H1 (cell line): ENCODE measurements around the gene SELENBP1. TPM values are rescaled to one million over a fixed set of nuclear protein-coding genes. Genes with fewer than 3 reads are reported as not detected.

ENCODE experiments used
- CTCF ChIA-PET: fragments of 300-600 bp; sonication (Branson Sonifier 250); formaldehyde crosslinking; loops from one replicate; lab custom pipeline; 2021; ENCODE audit not compliant: partially characterized antibody; lab: Charles Lee
- POLR2A ChIA-PET: fragments of 300-600 bp; sonication (Branson Sonifier 250); formaldehyde crosslinking; loops from one replicate; lab custom pipeline; 2021; ENCODE audit warnings: inconsistent platforms; ENCODE audit not compliant: partially characterized antibody; lab: Charles Lee
- DNase-seq, 2 experiments: peaks; one replicate each; pipeline versions ENCODE4 v3.0.0 to v3.0.0-alpha.2; 2010 to 2022; ENCODE audit warnings: low spot score in 2 of 2, low read depth in 1 of 2, mixed read lengths in 1 of 2
- FAIRE-seq: peaks from 2 replicates; lab custom pipeline; 2011; peaks lifted over from hg19 to GRCh38; lab: Jason Lieb, UNC
- H2AFZ ChIP-seq: 2 replicates; pipeline ENCODE4 v1.8.1; 2012; ENCODE audit warnings: low read length, inconsistent platforms
- H2AK5ac ChIP-seq: 2 replicates; pipeline ENCODE4 v1.6.1; 2013; ENCODE audit warnings: low read depth, low read length
- H2BK120ac ChIP-seq: replicated peaks from 2 replicates; pipeline ENCODE3; 2013; ENCODE audit warnings: low read depth, low read length, inconsistent platforms
- H2BK12ac ChIP-seq: 2 replicates; pipeline ENCODE4 v1.6.1; 2013; ENCODE audit warnings: low read depth, low read length
- H2BK15ac ChIP-seq: 2 replicates; pipeline ENCODE4 v1.6.1; 2013; ENCODE audit warnings: low read length
- H2BK20ac ChIP-seq: 2 replicates; pipeline ENCODE4 v1.6.1; 2013; ENCODE audit warnings: low read length
- H2BK5ac ChIP-seq: 2 replicates; pipeline ENCODE4 v1.6.1; 2013; ENCODE audit warnings: low read depth, low read length
- H3K14ac ChIP-seq: 2 replicates; pipeline ENCODE4 v1.6.1; 2013; ENCODE audit warnings: inconsistent platforms; ENCODE audit not compliant: insufficient read length
- H3K18ac ChIP-seq: 2 replicates; pipeline ENCODE4 v1.6.1; 2013; ENCODE audit warnings: low read length; ENCODE audit errors: extremely low read depth
- H3K23ac ChIP-seq: 2 replicates; pipeline ENCODE4 v1.6.1; 2013; ENCODE audit warnings: inconsistent platforms; ENCODE audit not compliant: insufficient read length
- H3K23me2 ChIP-seq: 2 replicates; pipeline ENCODE4 v1.6.1; 2013; ENCODE audit warnings: low read depth, low read length
- H3K27ac ChIP-seq: 2 replicates; pipeline ENCODE4 v1.6.1; 2011; ENCODE audit warnings: low read depth, low read length, inconsistent platforms
- H3K27me3 ChIP-seq, 4 experiments: replicated peaks in 1 of 4; 1 replicate in 1 of 4; 2 replicates in 3 of 4; pipeline versions ENCODE4 v1.6.1 to v1.8.1; 2011 to 2013; ENCODE audit warnings: low read length in 3 of 4, mild to moderate bottlenecking in 3 of 4, inconsistent platforms in 2 of 4, mixed read lengths in 2 of 4, moderate library complexity in 1 of 4; ENCODE audit not compliant: control insufficient read depth in 3 of 4, insufficient read depth in 3 of 4; ENCODE audit errors: extremely low read depth in 1 of 4
- H3K36me3 ChIP-seq, 4 experiments: 2 replicates each; pipeline versions ENCODE4 v1.6.1 to v1.8.1; 2011 to 2013; ENCODE audit warnings: mild to moderate bottlenecking in 4 of 4, low read length in 3 of 4, moderate library complexity in 2 of 4, control low read depth in 1 of 4, inconsistent platforms in 1 of 4; ENCODE audit not compliant: insufficient read depth in 4 of 4, control insufficient read depth in 2 of 4
- H3K4ac ChIP-seq: replicated peaks from 2 replicates; pipeline ENCODE3; 2013; ENCODE audit warnings: low read length, low read depth, mixed read lengths, inconsistent platforms; ENCODE audit not compliant: insufficient read length
- H3K4me1 ChIP-seq, 4 experiments: replicated peaks in 1 of 4; 1 replicate in 1 of 4; 2 replicates in 3 of 4; pipeline versions ENCODE4 v1.6.1 to v1.8.1; 2011 to 2013; ENCODE audit warnings: low read length in 3 of 4, inconsistent platforms in 2 of 4, mixed read lengths in 1 of 4; ENCODE audit not compliant: insufficient read depth in 4 of 4, control insufficient read depth in 3 of 4
- H3K4me2 ChIP-seq, 2 experiments: 2 replicates each; pipeline versions ENCODE4 v1.6.1 to v1.8.1; 2011 to 2013; ENCODE audit warnings: low read depth in 2 of 2, low read length in 2 of 2, control low read depth in 1 of 2, inconsistent platforms in 1 of 2, mild to moderate bottlenecking in 1 of 2; ENCODE audit not compliant: insufficient read depth in 1 of 2
- H3K4me3 ChIP-seq, 4 experiments: fragments of 200-600, 300-600 bp in 1 of 4; sonication (generic), shearing (Covaris generic), sonication (Bioruptor Twin) in 1 of 4; 2 replicates each; pipeline versions ENCODE4 v1.5.1 to v1.8.1; 2011 to 2016; ENCODE audit warnings: low read length in 4 of 4, low read depth in 3 of 4, control low read depth in 2 of 4, inconsistent platforms in 2 of 4, mild to moderate bottlenecking in 2 of 4, mixed read lengths in 1 of 4, moderate library complexity in 1 of 4; ENCODE audit not compliant: insufficient read depth in 2 of 4; ENCODE audit errors: extremely low read depth in 1 of 4
- H3K56ac ChIP-seq: replicated peaks from 2 replicates; pipeline ENCODE3; 2013; ENCODE audit warnings: low read depth, mild to moderate bottlenecking, mixed read lengths, low read length, inconsistent platforms; ENCODE audit not compliant: insufficient read length
- H3K79me1 ChIP-seq: 2 replicates; pipeline ENCODE4 v1.6.1; 2013; ENCODE audit warnings: low read depth, low read length, control low read depth
- H3K79me2 ChIP-seq, 2 experiments: 2 replicates each; pipeline versions ENCODE4 v1.6.1 to v1.8.1; 2012 to 2013; ENCODE audit warnings: low read length in 2 of 2, mild to moderate bottlenecking in 2 of 2, inconsistent platforms in 1 of 2; ENCODE audit not compliant: insufficient read depth in 2 of 2, control insufficient read depth in 1 of 2
- H3K9ac ChIP-seq, 4 experiments: replicated peaks in 1 of 4; 1 replicate in 1 of 4; 2 replicates in 3 of 4; pipeline versions ENCODE4 v1.6.1 to v1.8.1; 2011 to 2013; ENCODE audit warnings: low read depth in 3 of 4, low read length in 3 of 4, control low read depth in 2 of 4, mild to moderate bottlenecking in 2 of 4, moderate library complexity in 2 of 4, inconsistent platforms in 1 of 4; ENCODE audit errors: extremely low read depth in 1 of 4
- H3K9me3 ChIP-seq, 2 experiments: 2 replicates each; pipeline versions ENCODE4 v1.6.1 to v1.8.1; 2012 to 2013; ENCODE audit warnings: mild to moderate bottlenecking in 2 of 2, moderate library complexity in 2 of 2, control low read depth in 1 of 2, inconsistent platforms in 1 of 2, low read depth in 1 of 2, low read length in 1 of 2, mixed read lengths in 1 of 2; ENCODE audit not compliant: insufficient read depth in 2 of 2
- H4K20me1 ChIP-seq, 2 experiments: replicated peaks in 1 of 2; 2 replicates each; pipeline versions ENCODE3 to v1.8.1; 2011 to 2013; ENCODE audit warnings: inconsistent platforms in 2 of 2, low read length in 2 of 2, mild to moderate bottlenecking in 1 of 2; ENCODE audit not compliant: insufficient read depth in 2 of 2, control insufficient read depth in 1 of 2
- H4K5ac ChIP-seq: 2 replicates; pipeline ENCODE4 v1.6.1; 2013; ENCODE audit warnings: low read length, low read depth, mixed read lengths, inconsistent platforms; ENCODE audit not compliant: insufficient read length
- H4K8ac ChIP-seq: 2 replicates; pipeline ENCODE4 v1.8.0; 2013; ENCODE audit warnings: mild to moderate bottlenecking, moderate library complexity, low read length, inconsistent platforms; ENCODE audit not compliant: insufficient read depth; ENCODE audit errors: extremely low read depth
- H4K91ac ChIP-seq: replicated peaks from 2 replicates; pipeline ENCODE3; 2013; ENCODE audit warnings: low read length, mixed read lengths, inconsistent platforms; ENCODE audit not compliant: insufficient read length
- CREB1 ChIP-seq: IDR thresholded peaks from 2 replicates; pipeline ENCODE4 v1.6.1; 2012; ENCODE audit warnings: inconsistent platforms
- CTCF ChIP-seq, 3 experiments: IDR thresholded peaks; 1 replicate in 2 of 3; 2 replicates in 1 of 3; pipeline versions ENCODE4 v1.5.1 to v1.6.1; 2011; ENCODE audit warnings: low read length in 3 of 3, mild to moderate bottlenecking in 3 of 3, inconsistent platforms in 2 of 3, low read depth in 1 of 3, moderate library complexity in 1 of 3; ENCODE audit not compliant: insufficient read depth in 1 of 3; ENCODE audit errors: control extremely low read depth in 1 of 3
- RNF2 ChIP-seq: fragments of 200-900, 300-1000 bp; sonication (generic); IDR thresholded peaks from 2 replicates; pipeline ENCODE4 v1.7.1; 2016; ENCODE audit warnings: borderline replicate concordance, low read depth, mild to moderate bottlenecking, antibody characterized with exemption, low read length; ENCODE audit not compliant: poor library complexity, severe bottlenecking; ENCODE audit errors: missing control alignments
- WGBS, 2 experiments: shearing (Covaris generic) in 1 of 2; methylation state at CpG; one replicate each; pipeline versions ENCODE4 v1.1.6 to v1.1.7; 2013 to 2015; ENCODE audit warnings: low lambda C conversion rate in 2 of 2, mixed read lengths in 2 of 2, inconsistent platforms in 1 of 2, low coverage in 1 of 2, missing lambda C conversion rate in 1 of 2; ENCODE audit not compliant: insufficient replicate concordance in 2 of 2, insufficient coverage in 1 of 2, insufficient read length in 1 of 2; ENCODE audit errors: extremely low coverage in 1 of 2, missing lambda C conversion rate in 1 of 2; 5-methylcytosine and 5-hydroxymethylcytosine counted together
- polyA plus RNA-seq, 7 experiments: library from polyadenylated mRNA; depleted of rRNA in 3 of 7; stranded (reverse) in 5 of 7; unstranded in 2 of 7; fragments of >200 nt in 5 of 7; fragments of 200-250 nt in 2 of 7; gene quantifications; 1 replicate in 5 of 7; 2 replicates in 1 of 7; 4 replicates in 1 of 7; pipeline versions ENCODE4 v1.2.1 to v1.2.3, GENCODE V29; 2011 to 2013; ENCODE audit warnings: missing spikeins in 2 of 7, mixed read lengths in 2 of 7
- total RNA-seq: library from RNA; stranded (reverse); fragmentation: NEBNext Ultra II Directional; extraction: Animal tissue kit (Norgen Biotek cat#: 25700); gene quantifications from 2 replicates; pipeline ENCODE4 v1.2.1, GENCODE V29; 2021

Gene SELENBP1
- total and polyA plus RNA-seq, 2 of the 8 experiments (the other 6 are each of a cell fraction or from before 2014, with no cell fraction given) = 20.0 to 32.4 TPM

DNA sequence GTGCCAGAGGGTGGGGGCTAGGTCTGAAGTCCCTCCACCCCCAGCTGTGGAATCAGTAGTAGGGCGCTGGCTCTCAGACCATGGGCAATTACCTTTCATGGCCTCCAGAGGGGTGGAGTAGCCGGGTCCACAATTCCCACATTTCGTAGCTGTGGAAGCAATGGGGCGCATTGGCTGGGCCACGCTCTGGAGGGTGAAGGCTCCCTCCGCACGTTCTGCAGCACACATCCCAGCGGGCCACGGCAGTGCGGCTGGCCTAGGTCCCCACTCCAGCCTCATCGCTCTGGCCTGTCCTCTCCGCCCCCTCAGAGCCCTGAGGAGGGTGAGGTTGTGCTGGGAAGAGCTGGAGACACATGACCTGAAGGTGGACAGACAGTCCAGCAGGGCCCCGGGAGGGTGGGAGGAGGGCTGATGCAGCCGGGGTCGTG is 2.9 kb downstream of the SELENBP1 start:
- H3K36me3 ChIP-seq = peaks cover 0 to 5% (median 0%) of the 10 kb centered on the region in 4 experiments; a peak in 3 of 8 replicates
- no peak overlapping the region for H3K4me3 ChIP-seq
- H3K56ac ChIP-seq = no peak overlapping the region
- TF ChIP-seq CTCF (IDR thresholded peaks at IDR 0.05; ENCODE audit: control extremely low read depth in 1 of 3, insufficient read depth in 1 of 3, low read depth in 1 of 3, low read length in 3 of 3) (peak in 2 of 3 experiments; percentile 1 to 33; a peak in 2 of 4 replicates), CREB1 (no peak), RNF2 (no peak)
- no peak overlapping the region for H2BK20ac ChIP-seq
- H3K27me3 ChIP-seq = no peaks in the 10 kb centered on the region
- no peak overlapping the region for H3K4ac ChIP-seq
- no peak overlapping the region for H4K5ac ChIP-seq
- H3K27ac ChIP-seq = no peak overlapping the region
- H3K14ac ChIP-seq = no peak overlapping the region
- H3K9me3 ChIP-seq = no peaks in the 10 kb centered on the region
- H3K4me1 ChIP-seq = peaks cover 0 to 11% (median 8%) of the 10 kb centered on the region in 4 experiments; a peak in 6 of 7 replicates
- no peak overlapping the region for H4K91ac ChIP-seq
- H3K9ac ChIP-seq = no peak overlapping the region
- no peak overlapping the region for H2AFZ ChIP-seq
- no peak overlapping the region for H3K18ac ChIP-seq
- no peak overlapping the region for H3K4me2 ChIP-seq
- no peak overlapping the region for H3K23ac ChIP-seq
- POLR2A ChIA-PET = interaction anchor here (0.8 to 2.5 kb wide), 7 partner anchors 10 to 86 kb away, joined by 3 to 14 read pairs (median 6); partner anchors contain the start of genes PSMB4 and RFX5
- H2BK120ac ChIP-seq = no peak overlapping the region
- WGBS, 2 experiments = 92% methylated on average over 15 of the region's 15 CpGs; no CpG with 5 or more reads in 1 of the 2 experiments
- H3K79me2 ChIP-seq = no peaks in the 10 kb centered on the region
- no peak overlapping the region for H2BK5ac ChIP-seq
- H2BK12ac ChIP-seq = no peak overlapping the region
- DNase-seq (no peak), FAIRE-seq (no peak)
- CTCF ChIA-PET = interaction anchor here (0.5 to 2.2 kb wide), 19 partner anchors 10 to 117 kb away, joined by 3 to 12 read pairs (median 5); partner anchors contain the start of gene PSMB4
- no peaks in the 10 kb centered on the region for H3K79me1 ChIP-seq
- no peak overlapping the region for H2BK15ac ChIP-seq
- no peaks in the 10 kb centered on the region for H4K20me1 ChIP-seq
- peaks cover 2% of the 10 kb centered on the region; the same call in 1 of the 2 replicates for H3K23me2 ChIP-seq
- 0 out of 2 replicates have a peak overlapping the region, but pooled peaks have one; percentile 65 for H2AK5ac ChIP-seq
- H4K8ac ChIP-seq = peak overlapping the region; percentile 60
